GM12878 (cell line): Measurements from ENCODE around the gene NAV2. TPM values are rescaled to one million over a fixed set of nuclear protein-coding genes. Genes with fewer than 3 reads are reported as not detected.

ENCODE experiments used
- ATAC-seq: fragments of 200-7000 bp; cut with Tn5 transposase; 3 replicates; pipeline ENCODE4 v1.9.1; 2020; ENCODE audit warnings: mild to moderate bottlenecking, moderate library complexity
- BruUV-seq: library from RNA; stranded (reverse); fragments of 400-500 nt; replicated peaks from 2 replicates; lab custom pipeline; 2021; lab: Mats Ljungman, UMichigan
- CTCF ChIA-PET: fragments of 300-600 bp; sonication (Branson Sonifier 250); formaldehyde crosslinking; extraction: SDS; loops from one replicate; lab custom pipeline; 2021; ENCODE audit warnings: inconsistent platforms; lab: Yijun Ruan, JAX
- POLR2A ChIA-PET: fragments of 350-600 bp; formaldehyde crosslinking; extraction: SDS; loops from one replicate; lab custom pipeline; 2021; ENCODE audit warnings: inconsistent platforms; lab: Charles Lee
- RAD21 ChIA-PET: fragments of 300-600 bp; sonication (Branson Sonifier 250); formaldehyde crosslinking; loops from one replicate; lab custom pipeline; 2023; ENCODE audit warnings: antibody characterized with exemption; ENCODE audit not compliant: unreplicated experiment; lab: Charles Lee
- SMC1A ChIA-PET: fragments of 300-600 bp; sonication (Branson Sonifier 250); formaldehyde crosslinking; loops from one replicate; lab custom pipeline; 2023; ENCODE audit not compliant: unreplicated experiment, uncharacterized antibody; lab: Charles Lee
- DNase-seq: peaks from one replicate; pipeline ENCODE4 v3.0.0-alpha.2; 2011; ENCODE audit warnings: low read depth, low spot score
- FAIRE-seq: peaks from 3 replicates; lab custom pipeline; 2011; peaks lifted over from hg19 to GRCh38; lab: Jason Lieb, UNC
- H2AFZ ChIP-seq: 2 replicates; pipeline ENCODE4 v1.6.0; 2011; ENCODE audit warnings: low read depth, low read length, control low read depth; ENCODE audit not compliant: control insufficient read depth
- H3K27ac ChIP-seq: 2 replicates; pipeline ENCODE4 v1.5.1; 2011; ENCODE audit warnings: control low read depth; ENCODE audit not compliant: control insufficient read depth, insufficient read depth
- H3K27me3 ChIP-seq, 2 experiments: replicated peaks in 1 of 2; 2 replicates each; pipeline versions ENCODE4 v1.6.0 to v1.6.1; 2011; ENCODE audit warnings: low read length in 1 of 2; ENCODE audit not compliant: control insufficient read depth in 2 of 2, insufficient read depth in 2 of 2
- H3K36me3 ChIP-seq, 2 experiments: 2 replicates each; pipeline ENCODE4 v1.5.1; 2011; ENCODE audit warnings: low read length in 1 of 2; ENCODE audit not compliant: control insufficient read depth in 2 of 2, insufficient read depth in 2 of 2
- H3K4me1 ChIP-seq: 2 replicates; pipeline ENCODE4 v1.6.1; 2011; ENCODE audit warnings: mild to moderate bottlenecking, low read length, moderate library complexity, mixed read lengths; ENCODE audit not compliant: control insufficient read depth, insufficient read depth
- H3K4me2 ChIP-seq: 2 replicates; pipeline ENCODE4 v1.6.0; 2011; ENCODE audit warnings: control low read depth; ENCODE audit not compliant: control insufficient read depth, insufficient read depth
- H3K4me3 ChIP-seq: fragments of 200-600 bp; sonication (generic); 2 replicates; pipeline ENCODE4 v1.5.1; 2016
- H3K79me2 ChIP-seq: 2 replicates; pipeline ENCODE4 v1.6.0; 2011; ENCODE audit warnings: low read length; ENCODE audit not compliant: control insufficient read depth, insufficient read depth
- H3K9ac ChIP-seq: 2 replicates; pipeline ENCODE4 v1.8.0; 2011; ENCODE audit warnings: low read length, control low read depth, mixed read lengths; ENCODE audit not compliant: control insufficient read depth, insufficient read depth
- H3K9me3 ChIP-seq: replicated peaks from 3 replicates; pipeline ENCODE4 v1.5.1; 2011; ENCODE audit warnings: mild to moderate bottlenecking, low read length; ENCODE audit not compliant: control insufficient read depth, insufficient read depth
- H4K20me1 ChIP-seq: 2 replicates; pipeline ENCODE4 v1.6.0; 2011; ENCODE audit not compliant: control insufficient read depth, insufficient read depth
- CBX3 ChIP-seq: fragments of 200-600 bp; sonication (generic); IDR thresholded peaks from 2 replicates; pipeline ENCODE4 v1.6.1; 2016; ENCODE audit warnings: low read depth, borderline replicate concordance
- SMARCA5 ChIP-seq: fragments of 450-650 bp; IDR thresholded peaks from 2 replicates; pipeline ENCODE4 v1.6.1; 2017; ENCODE audit warnings: mild to moderate bottlenecking
- STAT1 ChIP-seq: fragments of 450-650 bp; conservative IDR thresholded peaks from 2 replicates; pipeline ENCODE4 v1.6.1; 2014; ENCODE audit warnings: antibody characterized with exemption, mild to moderate bottlenecking
- STAT3 ChIP-seq: IDR thresholded peaks from 2 replicates; pipeline ENCODE4 v1.6.1; 2011; ENCODE audit warnings: low read depth, low read length, improper control_type of control experiment
- TAF1 ChIP-seq: IDR thresholded peaks from 2 replicates; pipeline ENCODE4 v1.6.1; 2011; ENCODE audit warnings: mild to moderate bottlenecking, low read depth, low read length, borderline replicate concordance
- ZNF217 ChIP-seq: fragments of 450-650 bp; IDR thresholded peaks from 2 replicates; pipeline ENCODE4 v1.6.1; 2017; ENCODE audit warnings: antibody characterized with exemption, mild to moderate bottlenecking
- ZNF384 ChIP-seq: IDR thresholded peaks from 2 replicates; pipeline ENCODE4 v1.6.1; 2012; ENCODE audit warnings: low read depth, mild to moderate bottlenecking, low read length, improper control_type of control experiment, borderline replicate concordance
- ZZZ3 ChIP-seq: IDR thresholded peaks from 2 replicates; pipeline ENCODE4 v1.6.1; 2011; ENCODE audit warnings: low read depth; ENCODE audit not compliant: control insufficient read depth, insufficient read length
- WGBS: methylation state at CpG from one replicate; pipeline ENCODE4 v1.1.6; 2016; ENCODE audit warnings: low lambda C conversion rate; ENCODE audit not compliant: insufficient replicate concordance, insufficient coverage; ENCODE audit errors: missing lambda C conversion rate; 5-methylcytosine and 5-hydroxymethylcytosine counted together
- in situ Hi-C: fragments of 300-500 bp; cut with MboI; formaldehyde crosslinking; loops from 9 replicates; pipeline ENCODE4 v1.14.3; 2018; ENCODE audit warnings: mixed read lengths
- intact Hi-C: fragments of 100-400 bp; cut with micrococcal nuclease; formaldehyde crosslinking; loops from one replicate; pipeline ENCODE4 v1.14.2; 2022; ENCODE audit not compliant: unreplicated experiment
- polyA plus RNA-seq, 11 experiments: library from polyadenylated mRNA; depleted of rRNA in 4 of 11; unstranded in 6 of 11; stranded (reverse) in 5 of 11; fragments of >200 nt; fragmentation: Nextera tagmentation in 4 of 11; fragmentation: Illumina TruSeq in 1 of 11; extraction: Ambion mirVana in 4 of 11; extraction: Trizol in 1 of 11; gene quantifications; 1 replicate in 1 of 11; 2 replicates in 10 of 11; pipeline versions ENCODE4 v1.2.1 to v1.2.3, GENCODE V29; 2011 to 2016; ENCODE audit warnings: inconsistent platforms in 2 of 11, missing spikeins in 2 of 11, low read depth in 1 of 11
- total RNA-seq, 4 experiments: library from RNA; depleted of rRNA in 3 of 4; stranded (reverse); fragments of >200 nt in 3 of 4; fragmentation: Illumina TruSeq in 1 of 4; extraction: Trizol in 1 of 4; gene quantifications; 2 replicates each; pipeline versions ENCODE4 v1.2.1 to v1.2.3, GENCODE V29; 2013 to 2021
- TF ChIP-seq, protein P1 (sequence below): IDR thresholded peaks from 2 replicates; pipeline ENCODE4 v1.6.1; 2012; ENCODE audit warnings: low read depth, low read length, improper control_type of control experiment
- TF ChIP-seq, protein P2 (sequence below): fragments of 450-650 bp; IDR thresholded peaks from 2 replicates; pipeline ENCODE4 v1.6.1; 2017; ENCODE audit warnings: antibody characterized with exemption, mild to moderate bottlenecking, moderate library complexity
- TF ChIP-seq, protein P3 (sequence below): fragments of 450-650 bp; IDR thresholded peaks from 2 replicates; pipeline ENCODE4 v1.6.1; 2017; ENCODE audit warnings: borderline replicate concordance
- TF ChIP-seq, protein P4 (sequence below): IDR thresholded peaks from 2 replicates; pipeline ENCODE4 v1.6.1; 2011; ENCODE audit warnings: mild to moderate bottlenecking, low read depth, low read length, moderate library complexity; ENCODE audit not compliant: insufficient replicate concordance
- TF ChIP-seq, protein P5 (sequence below): fragments of 450-650 bp; IDR thresholded peaks from 2 replicates; pipeline ENCODE4 v1.6.1; 2018; ENCODE audit warnings: borderline replicate concordance, mild to moderate bottlenecking; ENCODE audit not compliant: partially characterized antibody

Gene NAV2
- total and polyA plus RNA-seq, 10 of the 15 experiments (the other 5 are each of a cell fraction or from before 2014, with no cell fraction given): 0.35 to 6.1 (median 1.1) TPM

DNA sequence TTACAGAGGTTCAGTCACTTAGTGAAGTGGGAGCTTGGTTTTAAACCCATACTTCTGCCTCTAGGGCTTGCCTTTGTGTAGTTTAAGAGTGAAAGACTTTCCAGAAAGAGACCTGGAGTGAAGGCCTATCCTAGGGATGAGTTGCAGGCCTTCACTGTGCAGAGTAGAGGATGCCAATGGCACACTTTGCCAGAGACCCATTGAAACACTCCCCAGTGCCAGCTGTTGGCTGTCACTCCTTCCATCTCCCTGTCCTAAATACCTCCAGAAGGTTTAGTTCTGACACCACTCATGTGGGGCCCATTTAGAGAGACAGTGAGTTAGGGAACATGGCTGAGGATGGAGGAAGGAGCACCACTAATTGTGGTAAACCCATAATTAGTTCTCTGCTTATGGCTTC, 31.5 kb downstream of the NAV2 start (continued):
- TF ChIP-seq, protein P1, sequence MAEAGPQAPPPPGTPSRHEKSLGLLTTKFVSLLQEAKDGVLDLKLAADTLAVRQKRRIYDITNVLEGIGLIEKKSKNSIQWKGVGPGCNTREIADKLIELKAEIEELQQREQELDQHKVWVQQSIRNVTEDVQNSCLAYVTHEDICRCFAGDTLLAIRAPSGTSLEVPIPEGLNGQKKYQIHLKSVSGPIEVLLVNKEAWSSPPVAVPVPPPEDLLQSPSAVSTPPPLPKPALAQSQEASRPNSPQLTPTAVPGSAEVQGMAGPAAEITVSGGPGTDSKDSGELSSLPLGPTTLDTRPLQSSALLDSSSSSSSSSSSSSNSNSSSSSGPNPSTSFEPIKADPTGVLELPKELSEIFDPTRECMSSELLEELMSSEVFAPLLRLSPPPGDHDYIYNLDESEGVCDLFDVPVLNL: no peak
- TF ChIP-seq ZNF384 (no peak), STAT3 (no peak)
- TF ChIP-seq, protein P2, sequence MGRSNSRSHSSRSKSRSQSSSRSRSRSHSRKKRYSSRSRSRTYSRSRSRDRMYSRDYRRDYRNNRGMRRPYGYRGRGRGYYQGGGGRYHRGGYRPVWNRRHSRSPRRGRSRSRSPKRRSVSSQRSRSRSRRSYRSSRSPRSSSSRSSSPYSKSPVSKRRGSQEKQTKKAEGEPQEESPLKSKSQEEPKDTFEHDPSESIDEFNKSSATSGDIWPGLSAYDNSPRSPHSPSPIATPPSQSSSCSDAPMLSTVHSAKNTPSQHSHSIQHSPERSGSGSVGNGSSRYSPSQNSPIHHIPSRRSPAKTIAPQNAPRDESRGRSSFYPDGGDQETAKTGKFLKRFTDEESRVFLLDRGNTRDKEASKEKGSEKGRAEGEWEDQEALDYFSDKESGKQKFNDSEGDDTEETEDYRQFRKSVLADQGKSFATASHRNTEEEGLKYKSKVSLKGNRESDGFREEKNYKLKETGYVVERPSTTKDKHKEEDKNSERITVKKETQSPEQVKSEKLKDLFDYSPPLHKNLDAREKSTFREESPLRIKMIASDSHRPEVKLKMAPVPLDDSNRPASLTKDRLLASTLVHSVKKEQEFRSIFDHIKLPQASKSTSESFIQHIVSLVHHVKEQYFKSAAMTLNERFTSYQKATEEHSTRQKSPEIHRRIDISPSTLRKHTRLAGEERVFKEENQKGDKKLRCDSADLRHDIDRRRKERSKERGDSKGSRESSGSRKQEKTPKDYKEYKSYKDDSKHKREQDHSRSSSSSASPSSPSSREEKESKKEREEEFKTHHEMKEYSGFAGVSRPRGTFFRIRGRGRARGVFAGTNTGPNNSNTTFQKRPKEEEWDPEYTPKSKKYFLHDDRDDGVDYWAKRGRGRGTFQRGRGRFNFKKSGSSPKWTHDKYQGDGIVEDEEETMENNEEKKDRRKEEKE: no peak

DNA sequence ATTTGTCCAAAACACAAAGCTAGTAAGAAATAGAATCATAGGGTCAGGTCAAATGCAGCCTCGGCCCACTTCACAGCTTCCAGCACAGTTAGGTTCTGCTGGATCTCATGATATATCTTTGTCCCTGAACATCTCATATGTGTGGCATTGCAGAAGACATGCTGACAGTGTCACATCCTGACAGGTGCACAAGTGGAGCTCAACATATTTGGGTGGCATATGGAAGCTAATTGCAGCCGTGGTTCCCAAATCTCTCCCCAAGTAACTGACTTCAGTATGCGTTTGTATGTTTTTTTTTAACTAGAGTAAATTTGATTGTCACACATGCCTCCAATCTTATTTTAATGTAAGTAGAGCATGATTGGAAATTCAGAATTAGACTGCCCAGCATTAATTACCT, 33.4 kb downstream of the NAV2 start:
- FAIRE-seq (no peak), DNase-seq (no peak), ATAC-seq (no peak)
- H3K36me3 ChIP-seq: no peaks in the 10 kb centered on the region
- RAD21 ChIA-PET: interaction anchor here (0.8 kb wide), 1 partner anchor 172 kb away, joined by 3 read pairs; no protein-coding TSS in a partner anchor
- H4K20me1 ChIP-seq: no peaks in the 10 kb centered on the region
- intact Hi-C loops (no loop called here), in situ Hi-C loops (loop anchor here (25.0 kb wide), 1 partner anchor 434 kb away; no protein-coding TSS in a partner anchor)
- POLR2A ChIA-PET: interaction anchor here (0.6 kb wide), 1 partner anchor 16 kb away, joined by 3 read pairs; no protein-coding TSS in a partner anchor
- H3K4me3 ChIP-seq: no peak overlapping the region
- H3K79me2 ChIP-seq: no peaks in the 10 kb centered on the region
- 44% methylated on average over 3 of the region's 3 CpGs for whole genome bisulfite sequencing
- BruUV-seq: no TSS peak
- CTCF ChIA-PET: interaction anchor here (1.0 to 1.5 kb wide), 3 partner anchors 157 to 190 kb away, joined by 3 to 4 read pairs (median 4); no protein-coding TSS in a partner anchor
- H2AFZ ChIP-seq: no peak overlapping the region
- H3K9ac ChIP-seq: no peak overlapping the region
- H3K4me2 ChIP-seq: no peak overlapping the region
- no peak overlapping the region for H3K27ac ChIP-seq
- no peaks in the 10 kb centered on the region for H3K4me1 ChIP-seq
- SMC1A ChIA-PET: interaction anchor here (1.3 kb wide), 1 partner anchor 11 kb away, joined by 4 read pairs; no protein-coding TSS in a partner anchor
- no peaks in the 10 kb centered on the region for H3K9me3 ChIP-seq
- H3K27me3 ChIP-seq: no peaks in the 10 kb centered on the region
- TF ChIP-seq STAT1: no peak
- TF ChIP-seq, protein P3, sequence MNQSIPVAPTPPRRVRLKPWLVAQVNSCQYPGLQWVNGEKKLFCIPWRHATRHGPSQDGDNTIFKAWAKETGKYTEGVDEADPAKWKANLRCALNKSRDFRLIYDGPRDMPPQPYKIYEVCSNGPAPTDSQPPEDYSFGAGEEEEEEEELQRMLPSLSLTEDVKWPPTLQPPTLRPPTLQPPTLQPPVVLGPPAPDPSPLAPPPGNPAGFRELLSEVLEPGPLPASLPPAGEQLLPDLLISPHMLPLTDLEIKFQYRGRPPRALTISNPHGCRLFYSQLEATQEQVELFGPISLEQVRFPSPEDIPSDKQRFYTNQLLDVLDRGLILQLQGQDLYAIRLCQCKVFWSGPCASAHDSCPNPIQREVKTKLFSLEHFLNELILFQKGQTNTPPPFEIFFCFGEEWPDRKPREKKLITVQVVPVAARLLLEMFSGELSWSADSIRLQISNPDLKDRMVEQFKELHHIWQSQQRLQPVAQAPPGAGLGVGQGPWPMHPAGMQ: no peak
- TF ChIP-seq, protein P4, sequence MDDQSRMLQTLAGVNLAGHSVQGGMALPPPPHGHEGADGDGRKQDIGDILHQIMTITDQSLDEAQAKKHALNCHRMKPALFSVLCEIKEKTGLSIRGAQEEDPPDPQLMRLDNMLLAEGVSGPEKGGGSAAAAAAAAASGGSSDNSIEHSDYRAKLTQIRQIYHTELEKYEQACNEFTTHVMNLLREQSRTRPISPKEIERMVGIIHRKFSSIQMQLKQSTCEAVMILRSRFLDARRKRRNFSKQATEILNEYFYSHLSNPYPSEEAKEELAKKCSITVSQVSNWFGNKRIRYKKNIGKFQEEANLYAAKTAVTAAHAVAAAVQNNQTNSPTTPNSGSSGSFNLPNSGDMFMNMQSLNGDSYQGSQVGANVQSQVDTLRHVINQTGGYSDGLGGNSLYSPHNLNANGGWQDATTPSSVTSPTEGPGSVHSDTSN: no peak
- no peak for TF ChIP-seq TAF1
- TF ChIP-seq, protein P5, sequence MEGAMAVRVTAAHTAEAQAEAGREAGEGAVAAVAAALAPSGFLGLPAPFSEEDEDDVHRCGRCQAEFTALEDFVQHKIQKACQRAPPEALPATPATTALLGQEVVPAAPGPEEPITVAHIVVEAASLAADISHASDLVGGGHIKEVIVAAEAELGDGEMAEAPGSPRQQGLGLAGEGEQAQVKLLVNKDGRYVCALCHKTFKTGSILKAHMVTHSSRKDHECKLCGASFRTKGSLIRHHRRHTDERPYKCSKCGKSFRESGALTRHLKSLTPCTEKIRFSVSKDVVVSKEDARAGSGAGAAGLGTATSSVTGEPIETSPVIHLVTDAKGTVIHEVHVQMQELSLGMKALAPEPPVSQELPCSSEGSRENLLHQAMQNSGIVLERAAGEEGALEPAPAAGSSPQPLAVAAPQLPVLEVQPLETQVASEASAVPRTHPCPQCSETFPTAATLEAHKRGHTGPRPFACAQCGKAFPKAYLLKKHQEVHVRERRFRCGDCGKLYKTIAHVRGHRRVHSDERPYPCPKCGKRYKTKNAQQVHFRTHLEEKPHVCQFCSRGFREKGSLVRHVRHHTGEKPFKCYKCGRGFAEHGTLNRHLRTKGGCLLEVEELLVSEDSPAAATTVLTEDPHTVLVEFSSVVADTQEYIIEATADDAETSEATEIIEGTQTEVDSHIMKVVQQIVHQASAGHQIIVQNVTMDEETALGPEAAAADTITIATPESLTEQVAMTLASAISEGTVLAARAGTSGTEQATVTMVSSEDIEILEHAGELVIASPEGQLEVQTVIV: no peak
- no peak for TF ChIP-seq CBX3
- no peak for TF ChIP-seq ZZZ3
- no peak for TF ChIP-seq SMARCA5
- no peak for TF ChIP-seq ZNF217
